ENCODE results near the gene SUN5. TPM values are rescaled to one million over a fixed set of nuclear protein-coding genes. Genes with fewer than 3 reads are reported as not detected.
A peak's percentile ranks its signal among the peaks of the same experiment; 100 is the strongest.

SUN5 gene
- total RNA-seq, 1 experiment from 2014 or later: not detected

GRCh38 chr20:33010674-33011449 lies 6.6 kb upstream of the SUN5 start:
- intact Hi-C loops (cut with micrococcal nuclease; ENCODE audit: unreplicated experiment): no loop called here
- no TSS peak for BruUV-seq (replicated peaks)
- Mint-ChIP-seq H3K4me1 (ENCODE audit: low read depth, unreplicated experiment) (no peaks in the 10 kb centered on the region), H3K27ac (ENCODE audit: unreplicated experiment) (no peak overlapping the region), H3K9me3 (ENCODE audit: unreplicated experiment) (no peaks in the 10 kb centered on the region), H3K27me3 (ENCODE audit: insufficient read depth, unreplicated experiment) (peaks cover 28% of the 10 kb centered on the region), H3K36me3 (ENCODE audit: insufficient read depth, unreplicated experiment) (no peaks in the 10 kb centered on the region), H3K4me3 (ENCODE audit: unreplicated experiment) (no peak overlapping the region)
- ChIA-PET POLR2A (no interaction called here), CTCF (no interaction called here)
- H3K9me3 ChIP-seq: no peaks in the 10 kb centered on the region
- H3K36me3 ChIP-seq (ENCODE audit: control insufficient read depth, insufficient read depth, low read length): no peaks in the 10 kb centered on the region
- TF ChIP-seq, protein P1, sequence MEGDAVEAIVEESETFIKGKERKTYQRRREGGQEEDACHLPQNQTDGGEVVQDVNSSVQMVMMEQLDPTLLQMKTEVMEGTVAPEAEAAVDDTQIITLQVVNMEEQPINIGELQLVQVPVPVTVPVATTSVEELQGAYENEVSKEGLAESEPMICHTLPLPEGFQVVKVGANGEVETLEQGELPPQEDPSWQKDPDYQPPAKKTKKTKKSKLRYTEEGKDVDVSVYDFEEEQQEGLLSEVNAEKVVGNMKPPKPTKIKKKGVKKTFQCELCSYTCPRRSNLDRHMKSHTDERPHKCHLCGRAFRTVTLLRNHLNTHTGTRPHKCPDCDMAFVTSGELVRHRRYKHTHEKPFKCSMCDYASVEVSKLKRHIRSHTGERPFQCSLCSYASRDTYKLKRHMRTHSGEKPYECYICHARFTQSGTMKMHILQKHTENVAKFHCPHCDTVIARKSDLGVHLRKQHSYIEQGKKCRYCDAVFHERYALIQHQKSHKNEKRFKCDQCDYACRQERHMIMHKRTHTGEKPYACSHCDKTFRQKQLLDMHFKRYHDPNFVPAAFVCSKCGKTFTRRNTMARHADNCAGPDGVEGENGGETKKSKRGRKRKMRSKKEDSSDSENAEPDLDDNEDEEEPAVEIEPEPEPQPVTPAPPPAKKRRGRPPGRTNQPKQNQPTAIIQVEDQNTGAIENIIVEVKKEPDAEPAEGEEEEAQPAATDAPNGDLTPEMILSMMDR (IDR thresholded peaks at IDR 0.05; ENCODE audit: insufficient read depth in 1 of 2, low read depth in 1 of 2, low read length in 1 of 2, severe bottlenecking in 1 of 2, unreplicated experiment in 1 of 2): no peak
- DNase-seq: no peak
- peaks cover 3% of the 10 kb centered on the region for H3K27me3 ChIP-seq (replicated peaks; ENCODE audit: control insufficient read depth, insufficient read depth, low read length)
- no peak overlapping the region for H3K4me3 ChIP-seq (ENCODE audit: low read depth, low read length)
- no peaks in the 10 kb centered on the region for H3K4me1 ChIP-seq

GRCh38 chr20:33010133-33010504 lies 5.9 kb upstream of the SUN5 start:
- Mint-ChIP-seq H3K27ac (ENCODE audit: unreplicated experiment) (no peak overlapping the region), H3K9me3 (ENCODE audit: unreplicated experiment) (peaks cover 6% of the 10 kb centered on the region), H3K4me1 (ENCODE audit: low read depth, unreplicated experiment) (no peaks in the 10 kb centered on the region), H3K36me3 (ENCODE audit: insufficient read depth, unreplicated experiment) (no peaks in the 10 kb centered on the region), H3K4me3 (ENCODE audit: unreplicated experiment) (no peak overlapping the region), H3K27me3 (ENCODE audit: insufficient read depth, unreplicated experiment) (peaks cover 23% of the 10 kb centered on the region)
- H3K36me3 ChIP-seq (ENCODE audit: control insufficient read depth, insufficient read depth, low read length): no peaks in the 10 kb centered on the region
- no peak overlapping the region for H3K4me3 ChIP-seq (ENCODE audit: low read depth, low read length)
- POLR2A ChIA-PET: no interaction called here
- no TSS peak for BruUV-seq (replicated peaks)
- peaks cover 3% of the 10 kb centered on the region for H3K27me3 ChIP-seq (replicated peaks; ENCODE audit: control insufficient read depth, insufficient read depth, low read length)
- H3K9me3 ChIP-seq: peaks cover 5% of the 10 kb centered on the region
- TF ChIP-seq, protein P1 (IDR thresholded peaks at IDR 0.05; ENCODE audit: insufficient read depth in 1 of 2, low read depth in 1 of 2, low read length in 1 of 2, severe bottlenecking in 1 of 2, unreplicated experiment in 1 of 2): no peak
- no peak for DNase-seq
- no peaks in the 10 kb centered on the region for H3K4me1 ChIP-seq
- CTCF ChIA-PET: no interaction called here
- intact Hi-C loops (cut with micrococcal nuclease; ENCODE audit: unreplicated experiment): no loop called here

- DNase-seq: peak in 1 of 2 experiments; percentile 39
- no peaks in the 10 kb centered on the region for H3K4me1 ChIP-seq
- H3K36me3 Mint-ChIP-seq (ENCODE audit: insufficient read depth, unreplicated experiment): no peaks in the 10 kb centered on the region
These were observed 5.2 kb upstream of the SUN5 start for GRCh38 chr20:33009214-33010132.

More at GRCh38 chr20:33009214-33010132, 5.2 kb upstream of the SUN5 start:
- Histone ChIP-seq H3K9me3 (peaks cover 10% of the 10 kb centered on the region), H3K4me3 (ENCODE audit: low read depth, low read length) (no peak overlapping the region), H3K27me3 (replicated peaks; ENCODE audit: control insufficient read depth, insufficient read depth, low read length) (peaks cover 3% of the 10 kb centered on the region), H3K36me3 (ENCODE audit: control insufficient read depth, insufficient read depth, low read length) (no peaks in the 10 kb centered on the region)
- peaks cover 10% of the 10 kb centered on the region for H3K9me3 Mint-ChIP-seq (ENCODE audit: unreplicated experiment)
- no peaks in the 10 kb centered on the region for H3K4me1 Mint-ChIP-seq (ENCODE audit: low read depth, unreplicated experiment)
- H3K4me3 Mint-ChIP-seq (ENCODE audit: unreplicated experiment): no peak overlapping the region
- peaks cover 18% of the 10 kb centered on the region for H3K27me3 Mint-ChIP-seq (ENCODE audit: insufficient read depth, unreplicated experiment)
- TF ChIP-seq, protein P1 (IDR thresholded peaks at IDR 0.05; ENCODE audit: insufficient read depth in 1 of 2, low read depth in 1 of 2, low read length in 1 of 2, severe bottlenecking in 1 of 2, unreplicated experiment in 1 of 2): no peak
- H3K27ac Mint-ChIP-seq (ENCODE audit: unreplicated experiment): no peak overlapping the region
- intact Hi-C loops (cut with micrococcal nuclease; ENCODE audit: unreplicated experiment): loop anchor here (5.0 to 10.0 kb wide), 2 partner anchors 88 to 105 kb away; no protein-coding TSS in a partner anchor
- ChIA-PET CTCF (no interaction called here), POLR2A (no interaction called here)
- no TSS peak for BruUV-seq (replicated peaks)
